Stimulated activated CD4-positive, alpha-beta T cell treated with anti-CD3 and anti-CD28 coated beads, Interleukin-4, amount 100 ng/mL, for 1 hour (primary cell): Measurements from ENCODE around the gene TUBB4A.
"Not testable (repeated sequence)": the region's sequence is repeated elsewhere in the genome, so short reads cannot be mapped to it uniquely, and the experiment has no call there.

Source experiments
- DNase-seq: peaks from one replicate; pipeline ENCODE4 v3.0.0-alpha.2; 2020

TUBB4A gene

DNA sequence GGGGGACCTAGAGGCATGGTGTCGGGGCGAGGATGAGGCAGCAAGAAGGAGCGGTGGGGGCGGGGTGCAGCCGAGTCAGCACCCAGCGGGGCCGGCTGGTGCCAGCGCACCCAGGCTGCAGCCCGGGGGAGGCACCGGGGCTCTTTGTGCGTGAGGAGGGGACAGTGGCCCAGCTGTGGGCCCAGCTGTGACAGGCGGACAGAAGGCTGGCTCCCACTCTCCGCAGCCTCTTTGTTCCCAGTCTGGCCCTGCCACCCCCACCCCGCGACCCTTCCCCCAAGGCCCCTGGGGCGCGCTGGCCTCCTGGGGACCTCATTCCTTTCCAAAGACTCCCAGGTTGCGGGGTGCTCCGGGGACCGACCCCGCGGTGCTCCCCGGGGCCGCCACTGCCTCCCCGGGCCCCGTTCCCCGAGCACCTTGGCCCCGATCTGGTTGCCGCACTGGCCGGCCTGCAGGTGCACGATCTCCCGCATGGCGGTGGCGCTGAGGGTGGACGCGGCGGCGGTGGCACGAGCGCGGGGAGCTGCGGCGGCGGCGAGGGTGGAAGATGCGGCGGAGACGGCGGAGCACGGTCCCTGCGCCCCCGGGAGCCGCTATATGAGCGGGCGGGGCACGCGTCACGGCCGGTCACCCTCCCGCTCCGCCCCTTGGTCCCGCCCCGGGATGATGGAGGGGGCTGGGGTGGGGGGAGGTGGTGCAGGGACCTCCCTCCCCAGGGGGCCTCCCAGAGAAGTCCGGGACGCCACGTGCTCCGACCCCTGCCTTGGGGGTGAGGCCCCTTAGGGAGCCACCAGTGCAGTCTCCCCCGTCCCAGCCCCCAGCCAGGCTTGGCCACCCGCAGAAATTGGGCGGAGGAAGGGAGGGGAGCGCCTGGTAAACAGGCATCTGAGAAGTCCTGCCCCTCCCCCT, at the start of gene TUBB4A:
Gene TUBB4A (minus strand): TSS at position 570 of the 909 bp plus-strand sequence. CDS start 97 bp downstream, at position 473.
- DNase-seq: peak; percentile 55

DNA sequence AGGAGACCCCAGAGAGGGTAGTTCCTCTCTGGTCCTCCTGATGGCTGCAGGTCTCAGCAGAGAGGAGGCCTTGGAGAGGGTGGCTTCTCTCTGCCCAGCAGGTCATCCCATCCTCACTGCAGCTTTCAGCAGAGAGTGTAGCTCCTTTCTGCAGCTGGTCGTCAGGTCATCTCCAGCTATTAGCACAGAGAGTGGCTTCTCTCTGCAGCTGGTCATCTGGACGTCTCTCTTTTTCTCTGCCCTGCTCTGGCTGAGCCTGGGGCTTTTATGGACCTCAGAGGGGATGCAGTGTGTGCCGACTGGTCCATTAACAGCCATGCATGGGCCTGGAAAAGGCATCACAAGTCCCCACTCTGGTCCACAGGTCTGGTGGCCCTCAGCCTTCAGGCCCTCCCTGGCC, 49.0 kb upstream of the TUBB4A start:
- no peak for DNase-seq

DNA sequence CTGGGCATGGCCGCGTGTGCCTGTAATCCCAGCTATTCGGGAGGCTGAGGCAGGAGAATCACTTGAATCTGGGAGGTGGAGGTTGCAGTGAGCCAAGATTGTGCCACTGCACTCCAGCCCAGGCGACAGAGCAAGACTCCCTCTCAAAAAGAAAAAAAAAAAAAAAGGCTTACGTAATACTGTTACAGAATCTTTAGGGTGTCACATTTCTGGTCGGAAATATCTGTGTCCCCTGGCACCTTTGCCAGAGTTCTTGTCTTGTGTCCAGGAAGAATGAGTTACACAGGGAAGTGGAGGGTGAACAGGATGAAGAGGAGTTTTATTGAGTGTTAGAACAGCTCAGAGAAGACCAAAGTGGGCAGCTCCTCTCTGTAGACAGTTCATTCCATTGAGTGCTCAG, 48.6 kb upstream of the TUBB4A start:
- not testable (repeated sequence) for DNase-seq

DNA sequence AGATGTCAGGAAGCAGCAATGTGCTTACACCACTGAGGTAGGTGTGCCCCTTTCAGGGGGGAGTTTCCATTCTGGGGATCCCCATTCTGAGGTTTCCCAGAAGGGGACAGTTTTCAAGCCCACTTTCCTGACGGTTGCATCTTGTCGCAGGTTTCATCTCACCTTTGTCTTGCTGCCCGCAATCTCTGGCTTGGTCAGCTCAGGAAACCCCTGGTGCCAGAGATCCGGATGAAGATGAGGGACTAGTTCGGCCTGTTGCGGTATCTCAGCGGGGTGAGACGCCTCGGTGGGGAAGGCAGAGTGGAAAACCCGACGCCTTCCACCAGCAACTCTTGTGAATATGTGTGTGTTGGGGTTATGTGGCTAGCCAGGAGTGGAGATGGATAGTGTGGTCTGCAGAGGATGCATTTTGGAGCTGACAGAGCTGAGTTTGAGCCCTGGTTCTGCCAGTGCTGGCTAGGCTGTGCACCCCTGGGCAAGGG, 41.8 kb upstream of the TUBB4A start:
- no peak for DNase-seq

DNA sequence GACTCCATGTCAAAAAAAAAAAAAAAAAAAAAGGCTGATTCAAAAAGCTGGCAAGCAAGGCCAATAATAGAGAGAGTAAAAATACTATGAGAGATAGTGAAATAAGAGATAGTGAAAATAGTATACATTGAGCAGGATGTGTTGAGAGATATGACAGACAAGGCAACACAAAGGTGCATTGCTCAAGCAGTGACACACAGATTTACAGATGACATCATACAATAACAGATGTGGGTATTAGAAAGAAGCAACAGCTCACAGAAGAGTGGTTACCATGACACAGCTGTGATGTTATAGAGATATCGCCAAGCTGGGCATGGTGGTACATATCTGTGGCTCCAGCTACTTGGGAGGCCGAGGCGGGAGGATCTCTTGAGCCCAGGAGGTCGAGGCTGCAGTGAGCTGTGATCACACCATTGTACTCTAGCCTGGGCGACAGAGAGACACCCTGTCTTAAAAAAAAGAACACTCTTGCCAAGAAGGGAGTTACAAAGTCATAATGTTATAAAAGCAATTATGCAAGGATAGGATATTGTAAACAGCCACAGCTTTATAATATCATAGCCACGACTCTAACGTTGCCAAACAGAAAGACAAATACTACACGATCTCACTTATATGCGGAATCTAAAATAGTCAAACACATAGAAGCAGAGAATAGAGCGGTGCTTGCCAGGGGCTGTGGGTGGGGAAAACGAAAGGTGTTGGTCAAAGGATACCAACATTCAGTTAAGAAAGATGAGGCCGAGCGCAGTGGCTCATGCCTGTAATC, 39.0 kb upstream of the TUBB4A start:
- DNase-seq: no peak

DNA sequence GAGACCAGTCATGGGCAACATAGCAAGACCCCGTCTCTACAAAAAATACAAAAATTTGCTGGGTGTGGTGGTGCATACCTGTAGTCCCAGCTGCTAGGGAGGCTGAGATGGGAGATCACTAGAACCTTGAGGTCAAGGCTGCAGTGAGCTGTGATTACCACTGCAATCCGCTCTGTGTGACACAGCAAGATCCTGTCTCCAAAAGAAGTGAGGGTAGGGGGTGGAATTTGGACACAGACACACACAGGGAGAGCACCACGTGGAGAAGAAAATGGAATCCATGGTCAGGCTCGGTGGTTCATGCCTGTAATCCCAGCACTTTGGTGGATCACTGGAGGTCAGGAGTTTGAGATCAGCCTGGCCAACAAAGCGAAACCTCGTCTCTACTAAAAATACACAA, 37.4 kb upstream of the TUBB4A start:
- DNase-seq: no peak

DNA sequence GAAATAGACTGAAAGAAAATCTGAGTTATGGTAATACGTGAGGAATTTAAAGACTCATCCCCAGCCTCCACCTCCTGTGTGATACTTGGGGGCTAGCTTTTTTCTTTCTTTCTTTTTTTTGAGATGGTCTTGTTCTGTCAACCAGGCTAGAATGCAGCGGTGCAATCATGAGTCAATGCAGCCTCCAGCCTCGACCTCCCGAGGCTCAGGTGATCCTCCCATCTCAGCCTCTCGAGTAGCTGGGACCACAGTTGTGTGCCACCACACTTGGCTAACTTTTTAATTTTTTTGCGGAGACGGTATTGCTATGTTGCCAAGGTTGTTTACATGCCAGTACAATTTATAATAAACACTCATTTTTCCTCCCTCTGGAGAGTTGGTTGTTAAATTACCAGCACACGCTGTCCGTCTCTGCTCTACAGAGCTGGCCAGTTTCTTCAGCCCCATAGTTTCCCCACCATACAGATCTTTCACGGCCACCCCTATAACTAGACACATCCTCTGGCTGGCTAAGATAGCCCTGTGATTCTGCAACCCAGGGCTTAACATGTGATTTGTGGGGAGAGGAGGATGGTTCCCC, 33.5 kb upstream of the TUBB4A start:
- DNase-seq: no peak

DNA sequence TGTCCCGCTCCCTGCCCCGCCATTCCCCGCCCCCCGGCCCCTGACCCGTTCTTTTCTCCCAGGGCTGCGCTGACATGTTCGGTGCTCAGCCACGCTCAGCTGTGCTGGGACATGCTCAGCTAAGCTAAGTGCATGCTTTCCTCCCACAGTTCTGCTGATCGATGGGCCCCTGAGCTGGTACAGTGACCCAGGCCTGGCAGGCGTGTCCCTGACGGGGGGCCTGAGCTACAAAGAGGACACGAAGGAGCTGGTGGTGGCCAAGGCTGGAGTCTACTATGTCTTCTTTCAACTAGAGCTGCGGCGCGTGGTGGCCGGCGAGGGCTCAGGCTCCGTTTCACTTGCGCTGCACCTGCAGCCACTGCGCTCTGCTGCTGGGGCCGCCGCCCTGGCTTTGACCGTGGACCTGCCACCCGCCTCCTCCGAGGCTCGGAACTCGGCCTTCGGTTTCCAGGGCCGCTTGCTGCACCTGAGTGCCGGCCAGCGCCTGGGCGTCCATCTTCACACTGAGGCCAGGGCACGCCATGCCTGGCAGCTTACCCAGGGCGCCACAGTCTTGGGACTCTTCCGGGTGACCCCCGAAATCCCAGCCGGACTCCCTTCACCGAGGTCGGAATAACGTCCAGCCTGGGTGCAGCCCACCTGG, 32.5 kb upstream of the TUBB4A start:
- DNase-seq: no peak

DNA sequence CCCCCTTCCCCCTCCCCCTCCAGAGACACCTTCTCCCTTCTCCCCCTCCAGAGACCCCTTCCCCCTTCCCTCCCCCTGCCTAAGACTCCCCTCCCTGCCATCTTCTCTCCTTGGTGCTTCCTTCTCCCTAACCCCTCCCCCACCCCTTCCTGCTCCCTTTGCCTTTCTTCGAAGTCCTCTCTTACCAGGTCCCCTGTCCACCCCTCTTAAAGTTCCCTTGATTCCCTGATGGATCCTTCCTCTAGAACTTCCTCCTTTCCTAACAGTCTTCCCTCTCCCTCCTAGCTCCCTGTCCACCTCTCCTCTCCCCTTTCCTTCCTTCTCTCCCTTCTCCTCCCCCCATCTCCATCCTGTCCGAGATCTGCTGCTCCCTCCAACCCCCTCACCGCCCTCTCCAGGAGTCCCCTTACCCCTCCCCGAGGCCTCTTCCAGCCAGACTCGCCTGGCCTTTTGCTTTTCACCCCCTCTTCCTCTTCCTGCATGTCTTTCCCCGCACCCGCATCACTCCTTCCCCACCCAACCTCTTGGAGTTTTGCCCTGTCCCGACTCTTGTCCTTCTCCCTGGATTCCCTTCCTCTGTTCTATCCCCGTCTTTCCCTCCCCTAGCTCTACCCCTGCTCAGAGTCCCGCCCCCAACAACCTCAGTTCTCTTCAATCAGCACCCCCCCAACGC, 31.8 kb upstream of the TUBB4A start:
- DNase-seq: no peak

GRCh38 chr19:6533000-6533328, 30.9 kb upstream of the TUBB4A start:
- DNase-seq: no peak

DNA sequence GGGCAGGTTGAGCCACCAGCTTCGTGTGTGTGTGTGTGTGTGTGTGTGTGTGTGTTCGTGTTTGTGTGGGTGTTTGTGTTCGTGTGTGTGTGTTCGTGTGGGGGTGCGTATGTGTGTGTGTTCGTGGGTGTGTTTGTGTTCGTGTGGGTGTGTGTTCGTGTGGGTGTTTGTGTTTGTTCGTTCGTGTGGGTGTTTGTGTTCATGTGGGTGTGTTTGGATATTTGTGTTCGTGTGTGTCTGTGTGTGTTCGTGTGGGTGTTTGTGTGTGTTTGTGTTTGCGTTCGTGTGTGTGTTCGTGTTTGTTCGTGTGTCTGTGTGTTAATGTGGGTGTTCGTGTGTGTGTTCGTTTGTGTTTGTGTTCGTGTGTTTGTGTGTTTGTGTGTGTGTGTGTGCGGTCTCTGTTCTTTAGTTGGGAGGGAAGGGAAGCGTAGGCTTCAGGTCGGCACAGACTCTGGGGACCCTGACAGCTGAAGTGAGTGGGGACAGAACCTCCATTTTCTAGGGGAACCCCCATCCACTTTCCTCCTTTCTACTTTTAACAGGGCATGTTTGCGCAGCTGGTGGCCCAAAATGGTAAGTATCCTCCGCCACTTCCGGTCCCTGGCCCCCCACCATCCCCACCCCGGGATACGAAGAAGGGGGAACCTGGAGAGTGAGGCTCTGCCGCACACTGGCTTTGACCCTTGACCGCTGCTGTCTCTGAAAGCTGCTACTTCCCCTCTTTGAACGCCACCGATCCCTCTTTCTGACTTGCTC, 30.3 kb upstream of the TUBB4A start:
- no peak for DNase-seq

DNA sequence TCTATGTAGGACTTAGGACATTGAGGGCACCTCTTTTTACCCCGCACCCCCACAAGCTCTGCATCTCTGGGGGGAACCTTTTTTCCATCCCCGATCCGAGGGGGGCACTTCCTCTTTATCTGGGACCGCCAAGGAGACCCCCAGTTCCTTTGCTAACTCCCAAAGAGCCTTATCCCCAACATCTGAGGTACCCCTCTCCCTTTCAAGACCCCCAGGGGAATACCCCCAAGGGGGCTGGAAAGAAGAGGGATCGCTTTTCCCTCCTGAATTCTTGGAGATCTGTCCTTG, 29.8 kb upstream of the TUBB4A start:
- DNase-seq: no peak

DNA sequence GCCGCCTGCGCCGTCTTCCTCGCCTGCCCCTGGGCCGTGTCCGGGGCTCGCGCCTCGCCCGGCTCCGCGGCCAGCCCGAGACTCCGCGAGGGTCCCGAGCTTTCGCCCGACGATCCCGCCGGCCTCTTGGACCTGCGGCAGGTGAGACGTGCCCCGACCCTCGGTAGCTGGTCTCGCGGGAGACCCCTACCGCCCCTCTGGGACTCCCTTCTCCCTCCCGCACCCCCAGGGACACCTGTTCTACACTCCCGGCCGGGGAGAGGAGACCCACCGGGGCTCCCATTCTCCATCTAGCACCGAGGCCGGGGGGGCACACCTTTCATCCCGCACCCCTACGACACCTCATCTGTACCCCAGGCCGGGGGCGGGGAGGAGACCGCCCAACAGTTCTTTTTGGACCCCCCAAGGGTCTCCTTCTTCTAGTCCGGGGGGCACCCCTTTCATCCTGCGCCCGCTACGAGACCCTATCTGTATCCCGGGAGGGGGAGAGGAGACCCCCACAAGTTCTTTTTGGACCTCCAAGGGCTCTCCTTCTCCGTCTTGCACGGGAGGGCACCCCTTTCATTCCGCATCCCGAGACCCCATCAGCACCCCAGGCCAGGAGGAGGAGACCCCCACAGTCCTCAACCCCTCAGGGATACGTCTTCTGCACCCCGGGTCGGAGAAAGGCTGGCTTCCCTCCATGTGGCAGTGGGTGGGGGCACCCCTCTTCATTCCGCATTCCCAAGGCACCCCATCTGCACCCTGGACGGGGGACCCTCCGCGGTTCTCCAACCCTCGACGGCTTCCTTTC, 29.2 kb upstream of the TUBB4A start:
- no peak for DNase-seq

GRCh38 chr19:6530386-6531162, 28.5 kb upstream of the TUBB4A start, which contains the start of gene TNFSF9:
Gene TNFSF9, plus strand, starts transcription at chr19:6531026. Its CDS starts 11 bp downstream, at chr19:6531037.
- DNase-seq: peak; percentile 80

DNA sequence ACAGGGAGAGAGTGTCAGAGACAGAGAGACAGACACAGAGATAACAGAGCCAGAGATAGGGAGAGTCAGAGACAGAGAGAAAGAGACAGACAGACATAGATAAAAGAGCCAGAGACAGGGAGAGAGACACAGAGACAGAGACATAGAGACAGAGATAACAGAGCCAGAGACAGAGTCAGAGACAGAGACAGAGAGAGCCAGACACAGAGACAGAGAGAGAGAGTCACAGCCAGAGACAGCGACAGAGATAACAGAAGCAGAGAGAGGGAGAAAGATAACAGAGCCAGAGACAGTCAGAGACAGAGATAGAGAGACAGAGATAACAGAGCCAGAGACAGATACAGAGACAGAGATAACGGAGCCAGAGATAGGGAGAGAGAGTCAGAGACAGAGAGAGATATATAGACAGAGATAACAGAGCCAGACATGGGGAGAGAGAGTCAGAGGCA, 27.9 kb upstream of the TUBB4A start:
- DNase-seq: no peak

- no peak for DNase-seq
Observed at GRCh38 chr19:6529351-6529750, 27.2 kb upstream of the TUBB4A start.

GRCh38 chr19:6528544-6529121, 26.5 kb upstream of the TUBB4A start:
- no peak for DNase-seq

DNA sequence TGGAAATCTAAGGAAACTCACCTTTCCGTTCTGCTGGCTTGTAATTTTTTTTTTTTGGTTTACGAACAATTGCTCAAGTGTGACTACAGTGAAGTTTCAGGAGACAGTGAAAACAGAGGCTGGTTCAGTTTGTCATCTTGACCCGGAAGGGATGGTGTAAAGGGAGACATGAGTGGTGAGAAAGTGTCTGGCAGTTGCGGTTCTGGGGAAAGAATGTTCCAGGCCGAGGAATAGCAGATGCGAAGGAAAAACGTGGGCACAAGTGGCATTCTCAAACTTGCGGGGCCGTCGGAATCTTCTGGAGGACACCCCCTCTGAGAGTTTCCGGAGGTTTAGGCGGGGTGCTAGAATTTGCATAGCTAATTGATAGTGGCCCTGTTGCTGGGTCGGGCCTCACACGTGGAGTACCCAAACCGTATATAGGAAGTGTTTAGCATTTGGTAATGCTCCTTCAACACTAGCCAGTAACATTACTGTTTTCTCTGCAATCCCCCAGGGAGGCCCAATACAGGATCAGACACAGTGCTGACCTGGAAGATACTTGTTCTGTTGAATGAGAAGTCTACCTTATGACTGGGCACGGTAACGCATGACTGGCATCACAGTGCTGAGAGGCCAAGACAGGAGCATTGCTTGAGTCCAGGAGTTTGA, 25.9 kb upstream of the TUBB4A start:
- DNase-seq: no peak

DNA sequence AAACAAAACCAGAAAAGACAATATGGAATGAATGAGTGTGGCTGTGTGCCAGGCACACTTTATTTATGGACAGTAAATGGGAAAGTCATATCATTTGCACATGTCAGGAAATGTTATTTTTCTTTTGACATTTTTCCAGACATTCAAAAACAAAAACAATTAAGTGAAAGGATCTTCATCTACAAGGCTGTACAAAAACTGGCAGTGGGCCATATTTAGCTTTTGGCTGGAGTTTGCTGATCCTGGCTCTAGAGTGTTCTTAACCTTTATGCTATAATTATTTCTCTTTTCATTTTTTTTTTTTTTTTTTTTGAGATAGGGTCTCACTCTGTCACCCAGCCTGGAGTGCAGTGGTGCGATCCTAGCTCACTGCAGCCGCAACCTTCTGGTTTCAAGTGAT, 22.2 kb upstream of the TUBB4A start:
- DNase-seq: no peak
